OCI-LY7 (cell line): ENCODE measurements around the gene ZNG1B.
"Not testable (repeated sequence)": the region's sequence is repeated elsewhere in the genome, so short reads cannot be mapped to it uniquely, and the experiment has no call there.

Experiments used
- CTCF ChIP-seq: fragments of 200-600 bp; sonication (generic); conservative IDR thresholded peaks from 2 replicates; pipeline ENCODE4 v1.5.1; 2014; ENCODE audit warnings: mild to moderate bottlenecking, antibody characterized with exemption, low read length, moderate library complexity, mixed read lengths
- EZH2phosphoT487 ChIP-seq: fragments of 200-600 bp; sonication (generic); IDR thresholded peaks from 2 replicates; pipeline ENCODE4 v1.6.1; 2018; ENCODE audit warnings: low read depth, borderline replicate concordance, mild to moderate bottlenecking, mixed run types, antibody characterized with exemption, low read length, moderate library complexity, mixed read lengths

DNA sequence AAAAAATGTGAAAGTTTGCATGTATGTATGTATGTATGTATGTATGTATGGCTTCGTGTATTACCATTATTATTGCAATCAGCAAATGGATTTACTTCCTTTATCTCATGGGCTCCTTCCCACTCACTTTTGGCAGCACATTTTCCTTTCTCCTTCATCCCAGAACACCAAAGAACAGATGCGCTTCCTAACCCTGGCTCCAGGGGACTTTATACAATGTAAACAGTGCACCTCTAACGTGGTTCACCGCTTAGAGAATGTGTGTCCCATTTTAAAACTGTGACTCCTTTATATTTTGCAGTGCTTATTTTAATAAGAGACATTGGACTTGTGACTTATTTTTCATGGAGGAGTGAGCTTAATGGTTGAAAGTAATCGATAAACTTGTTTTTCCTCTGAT lies 90.6 kb downstream of the ZNG1B start:
- TF ChIP-seq CTCF, EZH2phosphoT487: not testable (repeated sequence)
